ENCODE data around the gene NECTIN4.

DNA sequence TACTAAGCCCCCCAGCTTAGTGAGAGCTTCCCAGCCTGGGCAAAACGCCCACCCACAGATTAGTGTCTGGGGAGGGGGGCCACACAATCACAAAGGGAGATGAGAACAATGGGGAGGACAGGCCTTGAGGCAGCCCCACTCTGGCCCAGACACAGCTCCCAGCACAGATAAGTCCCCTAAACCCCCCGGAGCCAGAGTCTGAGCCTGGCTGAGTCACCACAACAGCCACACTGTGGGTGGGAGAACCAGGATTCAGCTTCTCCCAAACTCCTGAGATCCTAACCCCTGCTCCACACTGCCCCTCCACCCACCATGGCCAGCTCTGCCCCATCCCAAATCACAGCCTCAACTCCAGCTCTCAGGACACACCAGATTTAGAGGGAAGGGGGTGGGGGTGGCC lies 4.2 kb downstream of the NECTIN4 start:
- TF ChIP-seq EZH2 (IDR thresholded peaks at IDR 0.05; ENCODE audit: borderline replicate concordance, low read length) = no peak
- TF ChIP-seq, protein P1, sequence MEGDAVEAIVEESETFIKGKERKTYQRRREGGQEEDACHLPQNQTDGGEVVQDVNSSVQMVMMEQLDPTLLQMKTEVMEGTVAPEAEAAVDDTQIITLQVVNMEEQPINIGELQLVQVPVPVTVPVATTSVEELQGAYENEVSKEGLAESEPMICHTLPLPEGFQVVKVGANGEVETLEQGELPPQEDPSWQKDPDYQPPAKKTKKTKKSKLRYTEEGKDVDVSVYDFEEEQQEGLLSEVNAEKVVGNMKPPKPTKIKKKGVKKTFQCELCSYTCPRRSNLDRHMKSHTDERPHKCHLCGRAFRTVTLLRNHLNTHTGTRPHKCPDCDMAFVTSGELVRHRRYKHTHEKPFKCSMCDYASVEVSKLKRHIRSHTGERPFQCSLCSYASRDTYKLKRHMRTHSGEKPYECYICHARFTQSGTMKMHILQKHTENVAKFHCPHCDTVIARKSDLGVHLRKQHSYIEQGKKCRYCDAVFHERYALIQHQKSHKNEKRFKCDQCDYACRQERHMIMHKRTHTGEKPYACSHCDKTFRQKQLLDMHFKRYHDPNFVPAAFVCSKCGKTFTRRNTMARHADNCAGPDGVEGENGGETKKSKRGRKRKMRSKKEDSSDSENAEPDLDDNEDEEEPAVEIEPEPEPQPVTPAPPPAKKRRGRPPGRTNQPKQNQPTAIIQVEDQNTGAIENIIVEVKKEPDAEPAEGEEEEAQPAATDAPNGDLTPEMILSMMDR (conservative IDR thresholded peaks at IDR 0.05 in 1 of 2, IDR thresholded peaks at IDR 0.05 in 1 of 2; ENCODE audit: extremely low read depth in 1 of 2, insufficient read depth in 1 of 2, low read depth in 1 of 2, low read length in 2 of 2) = no peak

Measured in mammary epithelial cell (primary cell).